Stimulated activated CD8-positive, alpha-beta memory T cell treated with anti-CD3 and anti-CD28 coated beads, Interleukin-2, amount 100 ng/mL, for 1 hour (primary cell): ENCODE measurements around the gene AANAT.

ENCODE experiments used
- DNase-seq, 2 donors: peaks; one replicate each; pipeline ENCODE4 v3.0.0-alpha.2; 2020; ENCODE audit warnings: low read depth in 2 of 2

The AANAT gene

DNA sequence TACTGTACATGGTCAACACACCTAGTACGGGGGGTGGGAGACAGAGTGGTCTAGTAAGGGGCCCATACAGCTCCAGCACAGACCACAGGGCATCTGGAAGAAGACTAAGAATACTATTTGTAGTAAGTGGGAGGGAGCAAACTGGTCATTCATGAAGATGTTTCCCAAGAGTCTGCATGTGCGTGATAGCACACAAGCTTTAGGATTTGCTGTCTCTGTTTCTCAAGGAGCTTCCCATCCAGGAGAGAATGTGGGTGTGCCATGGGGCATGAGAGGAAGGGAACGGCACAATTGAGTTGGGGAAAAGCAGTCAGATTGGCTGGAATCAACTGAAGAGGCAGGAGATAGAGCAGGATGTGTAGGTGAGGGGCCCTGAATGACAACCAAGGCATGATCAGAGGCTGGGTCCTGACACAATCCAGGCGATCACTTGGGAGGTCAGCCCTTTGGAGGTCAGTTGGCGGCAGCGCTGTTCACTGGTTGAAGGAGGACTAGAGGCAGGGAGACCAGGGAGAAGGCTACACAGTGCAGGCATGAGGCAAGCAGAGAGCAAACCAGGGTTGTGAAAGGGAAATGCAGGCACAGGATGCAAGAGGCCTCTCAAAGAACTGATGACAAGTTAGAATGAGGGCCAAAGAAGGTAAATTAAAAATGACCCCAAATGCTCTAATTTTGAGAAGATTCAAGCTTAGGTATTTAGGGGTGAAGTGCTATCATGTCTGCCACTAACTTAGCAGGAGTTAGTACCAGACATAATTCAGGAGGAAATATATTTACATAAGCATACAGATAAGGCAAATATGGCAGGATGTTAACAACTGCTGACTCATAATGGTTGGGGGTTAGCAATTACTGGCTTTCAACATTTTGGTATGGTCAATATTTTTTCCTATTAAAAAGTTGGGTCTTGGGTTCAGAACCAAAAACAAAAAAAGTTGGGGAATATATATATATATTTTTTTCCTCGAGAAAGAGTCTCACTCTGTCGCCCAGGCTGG, 24.8 kb upstream of the AANAT start:
- DNase-seq, result no peak

DNA sequence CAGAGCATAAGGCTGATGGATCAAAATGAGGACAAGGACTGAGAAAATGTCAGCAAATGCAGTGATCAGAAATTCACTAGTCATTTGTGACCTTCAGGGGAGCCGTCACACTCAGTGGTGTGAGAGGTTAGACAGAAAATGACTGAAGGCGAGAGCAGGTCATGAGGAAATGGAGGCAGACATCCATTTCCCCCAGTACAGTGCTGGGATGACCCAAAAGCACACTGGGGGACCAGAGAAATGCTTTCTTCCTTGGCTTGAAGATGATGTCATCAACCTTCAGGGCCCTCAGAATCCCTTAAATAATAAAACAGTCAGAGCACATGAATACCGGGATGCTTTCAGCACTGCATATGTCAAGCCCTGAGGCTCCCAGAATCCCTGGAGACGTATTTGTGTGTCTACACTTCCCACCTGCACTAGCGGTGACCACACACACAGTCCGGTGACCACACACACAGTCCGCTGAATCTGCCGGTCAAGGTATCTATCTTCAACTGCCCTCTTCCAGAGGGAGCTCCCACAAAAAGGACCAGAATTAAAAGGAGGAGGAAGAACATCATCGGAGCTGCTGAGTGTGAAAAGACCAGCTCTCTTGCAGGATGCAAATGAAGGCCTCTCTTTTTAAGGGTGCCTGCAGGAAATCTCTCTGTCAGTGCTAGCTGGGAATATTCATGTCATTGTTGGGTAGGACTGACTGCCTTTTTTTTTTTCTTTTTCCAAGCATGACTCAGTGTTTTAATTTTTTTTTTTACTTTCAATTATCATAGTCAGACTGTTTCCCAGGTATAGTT, 22.7 kb upstream of the AANAT start:
- DNase-seq, result no peak

DNA sequence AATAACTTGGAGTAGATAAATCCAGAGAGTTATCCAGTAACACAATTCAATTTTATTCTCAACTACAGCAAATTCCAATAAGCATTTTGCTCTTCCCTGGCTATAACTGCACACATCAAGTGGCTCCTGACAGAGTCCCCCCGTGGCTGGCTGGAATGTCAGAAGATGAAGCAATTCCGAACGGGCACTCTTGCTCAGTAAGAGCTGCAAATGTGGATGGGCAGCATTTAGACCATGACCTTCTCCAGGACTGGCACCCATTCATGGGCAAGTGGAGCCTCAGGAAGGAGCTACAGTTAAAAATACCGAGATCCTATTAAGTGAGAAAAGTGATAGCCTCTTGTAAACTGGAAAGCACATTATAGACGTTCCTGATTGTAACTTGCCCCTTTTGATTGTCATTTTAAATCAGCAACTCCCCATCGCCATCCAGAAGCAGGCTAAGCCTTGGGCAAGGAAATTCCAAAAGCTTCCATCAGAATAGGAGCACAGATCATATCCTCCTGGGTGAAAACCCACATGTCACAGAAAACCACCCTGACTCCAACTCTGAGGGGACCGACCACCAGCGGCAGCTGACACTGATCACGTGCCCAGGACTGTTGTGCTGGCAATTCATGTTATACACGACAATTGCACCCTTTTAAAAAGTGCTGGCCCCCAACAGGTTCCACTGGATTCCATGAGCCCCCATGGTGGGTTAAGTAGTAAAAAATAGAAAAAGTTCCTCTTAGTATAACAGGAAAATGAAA, 21.5 kb upstream of the AANAT start:
- DNase-seq, result no peak

DNA sequence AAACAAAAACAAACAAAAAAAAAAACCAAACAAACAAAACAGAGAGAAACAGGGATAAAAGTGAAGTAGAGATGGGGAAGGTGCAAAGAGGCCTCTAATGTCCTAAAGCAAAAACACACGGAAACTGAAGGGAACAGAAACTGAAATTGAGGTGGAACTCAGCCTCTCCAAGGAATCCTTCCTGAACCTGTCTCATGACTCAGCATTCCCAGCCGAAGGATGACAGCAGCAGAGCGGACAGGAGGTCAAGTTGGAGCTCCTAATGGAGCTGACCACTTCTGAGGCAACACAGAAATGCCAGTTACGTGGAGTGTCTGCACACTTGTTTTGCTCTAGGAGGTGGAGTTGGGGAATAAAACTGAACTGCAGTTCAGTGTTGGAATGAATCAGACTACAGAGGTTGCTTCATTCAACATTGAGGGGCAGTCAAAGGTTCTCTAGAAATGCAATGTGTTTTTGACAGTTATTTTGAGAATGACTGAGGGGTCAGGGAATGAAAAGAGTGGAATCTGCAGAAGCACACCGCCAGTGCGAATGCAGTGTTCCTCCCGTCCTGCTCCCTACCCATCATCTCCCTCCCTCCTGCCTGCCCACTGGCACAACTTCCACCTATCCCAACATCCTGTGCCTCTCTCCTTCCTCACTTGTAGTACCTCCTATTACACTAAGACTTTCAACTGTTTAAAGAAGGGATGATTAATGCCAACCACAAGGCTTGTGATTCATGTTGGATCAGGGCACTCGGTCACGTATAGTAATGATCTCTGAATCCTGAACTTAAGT, 20.8 kb upstream of the AANAT start:
- no peak for DNase-seq

DNA sequence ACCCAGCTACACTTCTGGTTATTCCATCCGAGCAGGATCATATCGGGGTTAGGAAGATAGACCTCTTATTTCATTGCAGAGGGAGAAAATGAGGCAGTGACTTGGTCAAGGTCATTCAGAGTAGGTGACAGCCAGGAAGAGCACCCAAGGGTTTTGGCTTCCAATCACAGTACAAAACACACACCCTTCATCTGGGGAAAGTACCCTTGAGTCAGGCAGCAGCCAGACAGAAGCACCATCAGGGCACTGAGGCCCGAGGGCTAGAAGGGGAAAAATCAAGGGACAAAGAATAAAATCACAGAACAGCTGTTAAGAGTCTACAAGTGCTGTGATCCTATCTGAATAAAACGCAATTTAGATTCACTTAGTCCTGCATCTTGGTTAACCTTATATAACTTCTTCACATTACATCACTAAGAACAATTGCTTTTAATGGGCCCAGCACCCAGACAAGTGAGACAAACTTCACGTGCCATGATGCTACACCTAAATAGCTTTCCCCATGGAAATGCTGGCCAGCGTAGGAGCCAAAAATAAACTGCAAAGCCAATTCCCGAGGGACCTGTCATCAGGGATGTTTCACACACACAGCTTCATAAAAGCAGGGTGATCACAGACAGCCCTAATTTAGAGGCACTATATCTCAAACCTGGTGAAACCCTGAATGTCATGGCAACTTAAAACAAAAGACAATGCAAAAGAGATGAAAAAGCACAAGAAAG, 19.3 kb upstream of the AANAT start:
- no peak for DNase-seq

DNA sequence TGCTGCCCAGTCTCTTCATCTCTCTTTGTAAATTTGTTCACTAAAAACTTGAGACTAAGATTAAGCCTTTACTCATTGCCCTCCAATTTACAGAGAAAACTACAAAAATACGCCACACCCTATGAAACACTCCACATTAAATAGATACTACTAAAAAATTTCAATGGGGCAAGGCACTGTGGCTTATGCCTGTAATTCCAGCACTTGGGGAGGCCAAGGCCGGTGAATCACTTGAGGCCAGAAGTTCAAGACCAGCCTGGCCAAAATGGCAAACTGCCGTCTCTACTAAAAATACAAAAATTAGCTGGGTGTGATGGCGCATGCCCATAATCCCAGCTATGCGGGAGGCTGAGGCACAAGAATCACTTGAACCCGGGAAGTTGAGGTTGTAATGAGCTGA, 18.3 kb upstream of the AANAT start:
- DNase-seq, result no peak

DNA sequence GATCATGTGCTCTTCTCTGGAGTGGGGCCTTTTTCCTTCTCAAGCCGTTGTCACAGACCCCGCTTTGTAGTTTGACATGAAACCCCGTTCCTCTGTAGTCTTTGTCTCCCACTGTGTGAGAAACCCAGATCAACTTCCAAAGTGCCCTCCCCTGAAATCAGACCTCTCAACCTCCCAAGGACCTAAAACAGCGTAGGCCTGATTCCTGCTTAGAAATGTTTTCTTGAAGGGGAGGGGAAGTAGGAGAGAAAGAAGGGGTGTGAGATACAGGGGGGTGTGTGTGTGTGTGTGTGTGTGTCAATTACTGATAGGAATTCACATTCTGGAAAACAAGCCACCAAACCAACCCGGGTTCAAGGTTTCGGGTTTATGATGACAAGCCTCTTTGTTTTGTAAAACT, 15.9 kb upstream of the AANAT start:
- no peak for DNase-seq

DNA sequence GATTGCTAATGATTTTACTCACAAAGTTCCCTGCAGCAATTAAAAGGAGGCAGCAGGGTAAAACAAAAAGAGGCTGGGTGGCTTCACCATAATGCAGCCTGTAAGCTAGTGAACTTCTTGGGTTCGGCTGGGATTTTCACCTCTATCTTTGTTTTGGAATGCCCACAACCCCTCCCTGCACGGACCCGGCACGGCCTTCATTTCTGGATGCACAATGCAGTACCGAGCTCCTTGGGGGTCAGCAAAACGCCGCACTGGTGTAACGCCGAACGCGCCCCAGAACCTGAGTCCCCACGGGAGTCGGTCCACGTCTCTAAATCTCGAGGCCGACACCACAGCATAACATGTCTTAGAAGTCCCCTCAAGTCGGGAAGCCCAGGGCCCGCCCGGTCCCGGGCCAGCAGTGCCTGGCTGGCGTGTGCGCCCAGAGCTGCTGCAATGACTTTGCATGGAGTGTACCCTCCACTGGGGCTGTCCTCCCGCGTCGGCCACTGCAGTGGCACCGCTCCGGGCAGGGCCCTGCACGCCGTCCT, 15.2 kb upstream of the AANAT start:
- DNase-seq, result no peak

DNA sequence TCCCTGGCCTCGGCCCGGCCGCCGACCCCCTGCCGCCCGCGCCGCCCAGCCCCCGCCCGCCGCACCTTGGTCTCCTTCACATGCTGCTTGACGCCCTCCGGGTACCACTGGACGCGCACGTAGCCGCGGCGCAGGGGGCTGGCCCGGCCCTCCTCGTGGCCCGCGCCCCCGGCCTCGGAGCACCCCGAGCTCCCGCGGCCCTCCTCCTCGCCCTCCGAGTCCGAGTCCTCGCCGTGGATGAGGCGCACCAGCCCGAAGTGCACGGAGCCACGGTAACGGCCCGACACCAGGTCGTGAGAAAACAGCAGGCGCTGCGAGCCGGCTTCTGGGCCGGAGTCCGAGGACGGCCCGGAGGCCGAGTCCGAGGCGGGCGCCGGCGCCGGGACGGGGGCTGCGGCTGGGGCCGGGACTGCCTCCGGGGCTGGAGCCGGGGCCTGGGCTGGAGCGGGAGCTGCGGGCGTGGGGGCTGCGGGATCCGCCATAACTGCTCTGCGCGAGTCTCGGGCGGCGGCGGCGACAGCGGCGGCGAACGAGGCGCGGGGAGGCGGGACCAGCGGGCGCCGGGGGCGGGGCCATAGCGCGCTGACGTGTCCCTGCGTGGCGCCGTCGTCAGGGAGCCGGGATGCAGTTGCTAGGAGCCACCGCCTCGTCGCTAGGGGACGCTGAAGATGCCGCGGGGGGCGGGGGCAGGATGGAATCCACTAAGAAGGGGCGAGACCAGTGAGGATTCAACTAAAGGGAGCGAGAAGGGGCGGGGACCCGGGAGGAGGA, 14.6 kb upstream of the AANAT start, which contains the start of gene UBE2O:
Gene UBE2O, minus strand, starts transcription at position 493 of the 771 bp plus-strand sequence. Its CDS starts 11 bp downstream, at position 482.
- DNase-seq, result peak; percentile 78 to 82

DNA sequence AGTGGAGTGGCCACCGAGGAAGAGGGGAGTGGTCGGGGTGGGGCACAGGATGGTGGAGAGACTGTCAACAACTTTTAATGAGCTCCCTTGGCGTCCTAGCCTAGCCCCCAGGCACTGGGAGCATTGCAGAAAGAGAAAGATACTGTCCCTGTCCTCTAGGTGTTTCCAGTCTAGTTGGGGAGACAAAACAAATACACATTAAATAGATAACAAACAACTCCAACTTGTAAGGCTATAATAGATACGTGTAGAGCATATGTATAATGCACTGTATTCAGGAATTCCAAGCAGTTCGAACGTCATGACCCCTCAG, 14.0 kb upstream of the AANAT start:
- no peak for DNase-seq

DNA sequence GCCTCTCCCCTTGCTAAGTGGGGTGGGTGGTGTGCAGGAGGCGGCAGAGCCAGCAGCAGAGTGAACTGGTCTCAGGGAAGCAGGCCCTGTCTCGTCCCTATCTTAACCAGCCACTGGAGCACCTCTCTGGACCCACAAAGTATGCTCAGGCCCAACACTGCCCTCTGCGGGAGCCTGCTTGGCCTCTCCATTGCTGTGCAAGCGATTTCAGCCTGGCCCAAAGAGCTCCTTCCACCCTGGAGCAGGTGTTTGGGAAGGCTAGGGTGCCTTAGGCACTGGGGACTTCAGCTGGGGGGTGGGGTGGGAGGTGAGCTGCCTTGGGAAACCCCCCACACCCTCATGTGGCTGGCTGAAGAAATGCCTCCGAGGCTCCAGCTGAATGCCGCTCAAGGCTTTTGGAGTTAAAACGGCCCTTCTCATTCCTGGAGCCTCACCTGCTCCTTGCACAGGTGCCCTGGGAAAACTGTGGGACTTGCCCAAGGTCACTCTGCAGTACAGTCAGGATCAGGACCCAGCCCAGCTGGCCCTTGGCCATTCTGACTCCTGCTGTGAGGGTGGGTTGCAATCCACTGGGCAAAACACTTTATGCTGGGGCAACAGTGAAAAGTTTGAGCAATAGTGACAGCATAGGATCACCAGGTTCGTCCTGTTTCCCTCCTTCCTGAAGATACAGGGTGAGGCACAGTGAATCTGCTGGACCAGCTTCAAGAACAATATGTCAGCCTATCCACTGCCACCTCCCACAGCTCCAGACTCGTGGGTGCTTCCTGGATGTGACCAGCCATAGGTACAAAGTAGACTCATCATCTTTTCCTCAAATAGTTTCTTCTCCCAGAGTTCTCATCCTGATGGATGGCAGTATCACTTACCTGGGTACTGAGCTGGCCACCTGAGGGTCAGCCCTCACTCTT, 8.6 kb upstream of the AANAT start:
- no peak for DNase-seq

DNA sequence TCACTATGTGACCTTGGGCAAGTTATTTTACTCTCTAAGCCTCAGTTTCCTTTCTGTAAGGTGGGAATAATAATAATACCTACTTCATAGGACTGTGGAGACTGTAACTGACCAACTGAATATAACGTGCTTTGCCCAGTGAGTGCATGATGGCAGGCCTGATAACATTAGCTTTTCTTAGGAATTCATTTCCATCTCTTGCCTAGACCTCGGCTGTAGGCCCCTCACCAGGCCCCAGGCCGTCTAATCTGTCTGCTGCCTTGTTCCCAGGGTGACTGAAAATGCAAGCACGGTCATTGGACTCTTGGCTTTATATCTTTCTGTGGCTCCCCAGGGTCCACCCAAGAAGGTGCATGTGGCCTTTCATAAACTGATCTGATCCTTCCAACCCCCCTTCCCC, 7.7 kb upstream of the AANAT start:
- no peak for DNase-seq

DNA sequence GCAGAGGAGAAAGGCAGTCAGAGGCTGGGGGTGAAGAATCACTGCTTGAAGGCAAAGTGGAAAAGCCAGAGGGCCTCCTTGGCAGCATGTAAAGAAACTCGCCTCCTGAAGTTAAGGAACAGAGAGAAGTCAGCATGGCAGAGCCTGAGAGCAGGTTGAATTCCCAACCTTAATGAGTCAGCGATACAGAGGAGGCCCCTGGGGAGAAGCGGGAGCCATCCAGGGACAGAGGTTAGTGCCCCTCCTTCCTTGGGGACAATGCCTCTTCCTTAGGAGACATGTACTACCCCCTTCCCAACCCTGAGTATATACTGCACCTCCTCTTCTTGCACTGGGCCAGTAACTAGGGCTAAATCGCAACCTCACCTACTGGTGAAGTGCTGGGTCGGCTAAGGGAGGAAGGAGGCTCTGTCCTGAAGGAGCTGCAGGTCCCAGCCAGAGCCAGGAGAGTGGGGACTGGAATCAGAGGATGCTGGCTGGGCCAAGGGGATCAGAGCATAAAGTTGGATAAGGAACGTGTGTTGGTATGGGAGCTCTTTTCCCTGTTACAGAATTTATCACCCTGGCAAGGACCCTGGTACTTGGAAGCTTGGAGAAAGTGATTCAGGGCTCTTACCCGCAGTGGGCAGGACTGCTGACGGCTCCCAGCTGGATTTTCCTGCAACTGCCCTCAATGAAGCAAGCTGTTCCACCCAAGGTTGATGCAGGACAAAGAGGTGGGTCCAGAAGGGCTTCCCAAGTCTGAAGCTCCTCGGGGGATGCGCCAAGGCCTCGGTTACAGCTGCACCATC, 5.4 kb upstream of the AANAT start:
- no peak for DNase-seq

DNA sequence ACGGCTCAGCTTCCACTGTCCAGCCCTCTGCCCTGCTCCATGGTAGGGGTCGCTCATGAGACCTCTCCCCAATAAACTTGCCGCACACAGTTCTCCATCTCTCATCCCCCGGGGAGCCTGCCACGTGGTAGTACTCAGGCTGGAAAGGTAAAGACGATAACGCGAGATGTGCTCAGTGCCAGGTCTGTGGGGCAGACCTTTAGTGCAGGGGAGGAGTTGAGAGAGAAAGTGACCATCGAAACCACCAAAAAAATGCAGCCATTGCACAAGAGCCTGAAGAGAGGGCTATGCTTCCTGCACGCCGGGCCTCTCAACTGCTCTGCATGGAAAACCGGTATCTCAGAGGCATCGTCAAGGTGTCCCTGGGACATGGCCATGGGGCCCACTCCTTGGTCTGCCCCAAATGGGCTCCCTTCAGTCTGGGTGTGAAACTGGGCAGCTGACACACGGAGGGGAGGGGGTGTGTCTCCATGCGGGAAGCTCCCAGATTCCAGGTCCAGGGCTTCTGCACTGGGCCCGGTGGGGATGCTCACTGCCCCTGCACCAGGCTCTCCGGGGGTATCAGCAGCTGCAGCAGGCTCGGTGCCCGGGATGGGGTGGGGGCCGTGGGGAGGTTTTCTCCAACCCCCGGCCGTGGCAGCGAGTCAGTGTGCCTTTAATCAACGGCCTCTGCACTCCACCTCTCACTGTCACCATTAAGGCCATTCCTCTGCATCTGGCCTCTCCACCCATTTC, 4.7 kb upstream of the AANAT start:
- DNase-seq, result no peak

DNA sequence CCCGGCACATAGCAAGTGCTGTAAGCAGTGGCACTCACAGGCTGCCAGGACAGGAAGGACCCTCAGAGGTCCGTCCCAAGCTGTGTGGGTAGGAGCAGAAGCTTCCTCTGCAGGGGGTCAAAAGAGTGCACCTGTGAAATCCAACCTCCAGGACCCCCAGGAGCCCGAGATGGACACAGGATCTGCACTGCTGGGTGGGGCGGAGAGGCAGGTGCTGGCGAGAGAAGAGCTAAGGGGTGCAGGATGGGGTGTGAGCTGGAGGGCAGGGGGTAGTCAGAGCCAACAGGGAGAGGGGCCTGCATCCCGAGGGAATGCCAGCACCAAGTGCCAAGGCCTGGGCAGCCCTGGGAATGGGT, 650 bp upstream of the AANAT start:
- DNase-seq, result no peak

DNA sequence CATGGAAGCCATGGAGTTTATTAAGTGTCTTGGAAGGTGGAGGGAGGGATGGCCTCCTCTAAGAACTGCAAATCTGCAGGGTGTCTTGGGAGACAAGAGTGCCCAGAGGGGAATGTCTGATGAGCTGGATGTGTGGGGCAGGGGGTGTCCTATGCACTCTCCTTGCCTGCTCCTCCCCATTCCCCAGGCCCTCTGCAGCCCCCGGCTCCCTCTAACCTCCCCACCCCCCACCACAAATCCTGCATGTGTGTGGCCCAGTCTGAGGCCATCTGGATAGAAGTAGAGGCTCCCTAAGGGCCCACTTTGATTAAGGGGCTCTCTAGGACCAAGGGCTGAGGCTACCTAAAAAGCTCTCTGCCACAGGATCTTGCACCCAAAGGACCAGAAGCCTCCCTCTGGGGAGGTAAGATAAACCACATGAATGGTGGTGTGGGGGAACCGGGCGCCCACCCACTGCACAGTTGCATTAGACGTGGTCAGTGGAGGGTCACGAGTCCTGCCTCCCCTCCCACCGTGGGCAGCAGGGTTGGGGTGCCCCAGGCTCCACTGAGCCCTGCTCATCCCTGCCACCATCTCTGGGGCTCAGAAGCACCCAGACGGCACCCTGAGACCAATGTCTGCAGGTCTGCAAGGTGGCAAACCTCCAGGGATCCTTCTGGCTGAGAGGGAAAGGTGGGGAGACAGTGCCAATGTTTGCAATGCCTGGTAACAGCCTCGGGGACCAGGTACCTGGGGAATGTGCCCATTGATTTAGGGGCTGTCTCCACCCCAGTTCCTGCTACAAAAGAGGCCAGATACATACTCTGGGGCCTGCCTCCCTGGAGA, 618 bp downstream of the AANAT start:
- DNase-seq, result no peak
